LNCaP clone FGC (cell line): ENCODE results near the gene TSPAN14.

ENCODE experiments used
- DNase-seq: peaks from one replicate; pipeline ENCODE4 v3.0.0-alpha.2; 2011; ENCODE audit warnings: low read depth
- H3K4me3 ChIP-seq: 2 replicates; pipeline ENCODE4 v1.5.1; 2011; ENCODE audit warnings: mild to moderate bottlenecking, low read depth, low read length, control low read depth
- CTCF ChIP-seq: IDR thresholded peaks from 2 replicates; pipeline ENCODE4 v1.5.1; 2012; ENCODE audit warnings: mild to moderate bottlenecking; ENCODE audit not compliant: control insufficient read depth, insufficient read depth; ENCODE audit errors: extremely low read depth

TSPAN14 gene

GRCh38 chr10:80536361-80536835, 82.3 kb downstream of the TSPAN14 start:
- H3K4me3 ChIP-seq = no peak overlapping the region
- TF ChIP-seq CTCF = no peak
- no peak for DNase-seq

GRCh38 chr10:80537086-80537735, 83.1 kb downstream of the TSPAN14 start:
- no peak for DNase-seq
- no peak for TF ChIP-seq CTCF
- no peak overlapping the region for H3K4me3 ChIP-seq

DNA sequence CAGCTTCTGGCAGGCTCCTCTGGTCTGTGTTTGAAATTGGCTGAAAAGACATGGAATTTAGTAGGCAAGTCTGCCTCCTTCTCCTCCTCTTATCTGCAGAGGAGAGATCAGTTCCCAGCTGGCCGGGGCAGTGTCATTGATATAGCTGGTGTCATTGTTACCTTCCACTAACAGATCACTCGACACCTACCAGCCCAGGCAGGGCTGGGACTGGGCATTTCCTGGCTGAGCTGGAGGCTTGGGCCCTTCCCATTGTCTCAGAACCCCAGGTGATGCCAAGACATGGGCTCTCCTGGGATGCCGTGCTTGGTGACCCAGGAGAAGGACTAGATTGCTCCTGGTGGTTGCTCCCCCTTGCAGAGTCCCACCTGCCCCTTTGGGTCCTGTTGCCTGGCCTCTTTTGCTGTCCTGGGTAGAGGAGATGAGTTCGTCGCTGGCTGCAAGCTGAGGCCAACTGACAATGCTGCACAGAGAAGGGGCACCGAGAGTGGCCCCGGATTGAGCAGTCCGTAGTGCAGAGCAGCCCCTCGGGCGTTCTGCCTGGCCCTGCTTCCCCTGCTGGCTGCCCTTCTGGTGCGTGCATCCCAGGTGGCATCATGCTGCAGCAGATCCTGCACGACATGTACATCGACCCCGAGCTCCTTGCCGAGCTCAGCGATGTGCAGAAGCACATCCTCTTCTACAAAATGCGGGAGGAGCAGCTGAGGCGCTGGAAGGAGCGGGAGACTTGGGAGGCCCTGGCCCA, 83.8 kb downstream of the TSPAN14 start, which contains the start of gene SH2D4B:
TSS of gene SH2D4B (plus strand) at position 167 of the 745 bp plus-strand sequence. CDS start at position 597, 430 bp downstream.
- DNase-seq = no peak
- TF ChIP-seq CTCF = no peak
- H3K4me3 ChIP-seq = no peak within 1 kb of the TSS

DNA sequence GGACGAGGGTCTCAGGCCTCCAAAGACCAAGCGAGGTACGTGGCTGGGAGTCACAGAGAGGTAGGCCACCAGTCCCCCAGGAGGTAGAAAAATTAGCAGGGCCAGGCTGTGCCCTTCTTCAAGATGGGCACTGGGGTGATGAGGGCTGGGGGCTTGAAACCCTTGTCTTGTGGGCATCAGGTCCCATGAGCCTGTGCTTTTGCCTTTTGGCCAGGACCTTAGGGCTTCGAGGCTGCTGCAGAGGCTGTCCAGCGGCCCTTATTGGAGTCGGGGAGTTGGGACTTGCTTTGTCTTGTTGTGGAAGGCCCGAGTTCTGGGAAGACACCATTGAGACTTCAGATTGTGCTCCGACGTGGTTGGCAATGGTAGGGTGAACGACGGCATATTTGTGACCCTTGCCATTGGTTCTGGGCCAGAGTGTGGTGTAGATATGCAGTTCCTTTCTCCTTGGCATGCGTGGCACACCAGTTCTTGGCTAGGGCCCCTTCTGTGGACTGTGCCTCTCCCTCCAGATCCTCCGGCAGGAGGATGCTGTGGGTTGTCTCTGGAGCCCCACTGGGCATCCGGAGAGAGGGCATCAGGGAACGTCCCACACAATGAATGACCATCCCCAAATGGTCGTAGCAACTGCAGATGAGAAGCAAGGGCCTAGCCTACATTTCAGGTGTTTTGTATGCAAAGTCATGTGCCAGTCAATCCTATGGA, 84.5 kb downstream of the TSPAN14 start:
- no peak for DNase-seq
- H3K4me3 ChIP-seq = no peak overlapping the region
- TF ChIP-seq CTCF = no peak

DNA sequence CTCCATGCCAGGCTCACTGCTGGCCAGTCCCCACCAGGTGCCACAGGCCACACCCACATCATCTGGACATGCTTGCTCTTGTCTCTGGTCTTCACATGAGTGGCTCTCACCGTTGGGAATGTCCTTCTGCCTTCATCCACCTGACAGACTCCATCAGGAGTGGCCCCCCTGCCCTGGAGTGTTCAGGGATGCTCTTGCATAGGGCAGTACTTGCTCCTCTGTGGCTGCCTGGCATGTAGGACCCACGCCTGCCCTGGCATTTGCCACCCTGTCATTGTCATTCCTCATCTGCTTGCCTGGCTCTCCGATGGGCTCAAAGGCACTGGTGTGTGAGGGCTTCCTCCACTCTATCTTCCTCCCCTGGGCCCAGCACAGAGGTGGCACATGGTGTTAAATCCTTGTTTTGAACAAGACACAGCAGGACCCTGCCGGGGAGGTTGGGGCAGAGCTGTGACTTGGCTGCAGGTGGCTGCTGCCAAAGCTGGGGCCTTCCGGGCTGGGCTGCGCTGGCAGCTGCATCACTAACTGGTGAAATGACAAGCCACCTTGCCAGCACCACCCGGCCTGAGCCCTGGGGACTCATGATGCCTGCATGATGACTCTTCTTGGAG, 85.4 kb downstream of the TSPAN14 start:
- no peak for DNase-seq
- H3K4me3 ChIP-seq = no peak overlapping the region
- no peak for TF ChIP-seq CTCF

DNA sequence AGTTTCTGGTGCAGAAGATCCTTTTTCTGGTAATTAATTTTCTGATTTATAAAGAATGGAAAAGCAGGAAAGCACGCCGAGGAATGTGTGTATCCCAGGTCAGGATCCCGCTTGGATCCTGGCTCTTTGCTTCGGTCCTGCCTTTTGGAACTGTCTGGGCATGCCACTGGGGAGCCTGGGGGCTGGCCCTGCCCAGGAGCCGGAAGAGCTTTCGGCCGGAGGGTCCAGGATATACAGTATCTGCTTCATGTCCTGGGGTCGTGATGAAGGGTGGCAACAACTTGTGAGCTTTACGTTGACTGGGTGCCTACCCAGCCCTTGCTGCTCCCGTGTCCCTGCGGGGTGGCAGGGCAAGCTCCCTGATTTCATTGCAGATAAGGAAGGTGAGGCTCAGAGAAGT, 86.0 kb downstream of the TSPAN14 start:
- no peak for TF ChIP-seq CTCF
- no peak overlapping the region for H3K4me3 ChIP-seq
- DNase-seq = no peak
